ENCODE results near the gene KLHL3.

The KLHL3 gene

GRCh38 chr5:137606401-137606800 lies 129.5 kb downstream of the KLHL3 start:
- no peak overlapping the region for H3K27ac ChIP-seq (ENCODE audit: extremely low read depth, low read depth, low read length)
- no peaks in the 10 kb centered on the region for H3K9me3 ChIP-seq (ENCODE audit: control insufficient read depth, insufficient read depth, low read depth, low read length)
- ChIA-PET POLR2A (no interaction called here), CTCF (interaction anchor here (0.7 kb wide), 2 partner anchors 28 to 529 kb away, joined by 3 read pairs; no protein-coding TSS in a partner anchor)
- TF ChIP-seq ZNF473 (tag by site-specific recombination; IDR thresholded peaks at IDR 0.05) (no peak), ZNF48 (tag by site-specific recombination; IDR thresholded peaks at IDR 0.05) (no peak), ZNF548 (tag by site-specific recombination; IDR thresholded peaks at IDR 0.05) (no peak), ZBTB11 (tag by site-specific recombination; conservative IDR thresholded peaks at IDR 0.05; ENCODE audit: low read depth) (no peak)
- no peaks in the 10 kb centered on the region for H3K36me3 ChIP-seq (ENCODE audit: control insufficient read depth in 2 of 2, insufficient read depth in 1 of 2, low read length in 2 of 2)
- H3K4me3 ChIP-seq (ENCODE audit: low read depth, low read length) = no peak overlapping the region
- no peaks in the 10 kb centered on the region for H3K4me1 ChIP-seq (ENCODE audit: control insufficient read depth, insufficient read depth, low read length)

GRCh38 chr5:137605411-137605810 lies 130.5 kb downstream of the KLHL3 start:
- Histone ChIP-seq H3K4me1 (ENCODE audit: control insufficient read depth, insufficient read depth, low read length) (no peaks in the 10 kb centered on the region), H3K27ac (ENCODE audit: extremely low read depth, low read depth, low read length) (no peak overlapping the region), H3K4me3 (ENCODE audit: low read depth, low read length) (no peak overlapping the region), H3K9me3 (ENCODE audit: control insufficient read depth, insufficient read depth, low read depth, low read length) (no peaks in the 10 kb centered on the region), H3K36me3 (ENCODE audit: control insufficient read depth in 2 of 2, insufficient read depth in 1 of 2, low read length in 2 of 2) (no peaks in the 10 kb centered on the region)
- ChIA-PET POLR2A (no interaction called here), CTCF (interaction anchor here (0.6 to 1.5 kb wide), 3 partner anchors 12 to 284 kb away, joined by 3 to 4 read pairs (median 3); no protein-coding TSS in a partner anchor)
- no peak for TF ChIP-seq ZNF133 (tag by site-specific recombination; IDR thresholded peaks at IDR 0.05)
- peak; percentile 27; the same call in 1 of the 2 replicates for TF ChIP-seq CTCF (tag by site-specific recombination; IDR thresholded peaks at IDR 0.05)

GRCh38 chr5:137604348-137605095 lies 131.4 kb downstream of the KLHL3 start:
- Histone ChIP-seq H3K4me3 (ENCODE audit: low read depth, low read length) (no peak overlapping the region), H3K27ac (ENCODE audit: extremely low read depth, low read depth, low read length) (no peak overlapping the region), H3K9me3 (ENCODE audit: control insufficient read depth, insufficient read depth, low read depth, low read length) (no peaks in the 10 kb centered on the region), H3K4me1 (ENCODE audit: control insufficient read depth, insufficient read depth, low read length) (no peaks in the 10 kb centered on the region), H3K36me3 (ENCODE audit: control insufficient read depth in 2 of 2, insufficient read depth in 1 of 2, low read length in 2 of 2) (no peaks in the 10 kb centered on the region)
- POLR2A ChIA-PET = no interaction called here
- CTCF ChIA-PET = interaction anchor here (1.0 to 1.5 kb wide), 2 partner anchors 11 to 283 kb away, joined by 3 to 4 read pairs; no protein-coding TSS in a partner anchor
- TF ChIP-seq ZNF311 (tag by site-specific recombination; IDR thresholded peaks at IDR 0.05; ENCODE audit: borderline replicate concordance) = no peak
- no peak for TF ChIP-seq ZNF529 (tag by site-specific recombination; IDR thresholded peaks at IDR 0.05; ENCODE audit: insufficient replicate concordance)
- TF ChIP-seq ZNF558 (tag by site-specific recombination; IDR thresholded peaks at IDR 0.05) = no peak
- no peak for TF ChIP-seq ZNF391 (tag by site-specific recombination; IDR thresholded peaks at IDR 0.05; ENCODE audit: borderline replicate concordance, low read depth)
- TF ChIP-seq IKZF3 (tag by site-specific recombination; IDR thresholded peaks at IDR 0.05) = no peak
- no peak for TF ChIP-seq ZNF677 (tag by site-specific recombination; IDR thresholded peaks at IDR 0.05)
- TF ChIP-seq HOXD13 (CRISPR knock-in tag; IDR thresholded peaks at IDR 0.05; ENCODE audit: borderline replicate concordance) = no peak
- TF ChIP-seq ZNF692 (tag by site-specific recombination; IDR thresholded peaks at IDR 0.05) = no peak
- no peak for TF ChIP-seq ZNF768 (tag by site-specific recombination; IDR thresholded peaks at IDR 0.05)
- TF ChIP-seq ZNF473 (tag by site-specific recombination; IDR thresholded peaks at IDR 0.05) = no peak
- TF ChIP-seq ZBTB11 (tag by site-specific recombination; conservative IDR thresholded peaks at IDR 0.05; ENCODE audit: low read depth) = no peak
- no peak for TF ChIP-seq ZBTB20 (tag by site-specific recombination; IDR thresholded peaks at IDR 0.05)
- TF ChIP-seq INSM2 (tag by site-specific recombination; IDR thresholded peaks at IDR 0.05) = no peak
